ENCODE data around the gene ZFP28.

Gene ZFP28

GRCh38 chr19:56595548-56595899, 56.8 kb downstream of the ZFP28 start:
- no peak for DNase-seq (ENCODE audit: low read depth, low spot score)

DNA sequence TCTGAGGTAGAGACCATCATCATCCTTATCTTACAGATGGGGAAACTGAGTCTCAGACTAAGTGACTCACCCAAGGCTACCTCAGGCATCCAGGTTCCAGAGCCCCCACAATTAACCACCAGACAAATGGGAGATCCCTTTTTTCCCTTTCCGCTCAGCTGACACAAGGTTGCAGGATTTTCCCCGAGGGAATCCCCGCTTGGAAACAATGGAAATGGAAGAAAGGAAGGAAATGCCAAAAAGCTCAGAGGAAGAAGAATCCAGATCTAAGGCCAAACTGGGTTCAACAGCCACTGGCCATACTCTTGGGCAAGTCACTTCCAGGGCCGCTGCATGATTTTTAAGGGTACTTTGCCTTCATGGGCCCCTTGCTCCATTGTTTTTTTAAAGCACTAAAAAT, 57.9 kb downstream of the ZFP28 start:
- DNase-seq (ENCODE audit: low read depth, low spot score) = no peak

- DNase-seq (ENCODE audit: low read depth, low spot score) = no peak
Observed at GRCh38 chr19:56597696-56598095, 58.9 kb downstream of the ZFP28 start.

- DNase-seq (ENCODE audit: low read depth, low spot score) = no peak
Observed at GRCh38 chr19:56601375-56601774, 62.6 kb downstream of the ZFP28 start.

GRCh38 chr19:56603829-56604228, 65.1 kb downstream of the ZFP28 start:
- DNase-seq (ENCODE audit: low read depth, low spot score) = no peak

Measured in activated CD4-positive, CD25-positive, alpha-beta regulatory T cell treated with anti-CD3 and anti-CD28 coated beads, Interleukin-2, amount 50 U/mL, for 16 hours (primary cell).